Measurements from ENCODE around the gene NFRKB.

The NFRKB gene

GRCh38 chr11:129846508-129847335, 48.7 kb downstream of the NFRKB start:
- no peak for DNase-seq (ENCODE audit: low spot score)
